Thymus (tissue), 11 donors: Measurements from ENCODE around the gene DNM2. TPM values are rescaled to one million over a fixed set of nuclear protein-coding genes. Genes with fewer than 3 reads are reported as not detected.
"Not testable (repeated sequence)": the region's sequence is repeated elsewhere in the genome, so short reads cannot be mapped to it uniquely, and the experiment has no call there.

ENCODE experiments used
- DNase-seq, 9 donors: peaks; one replicate each; pipeline ENCODE4 v3.0.0-alpha.2; 2013; ENCODE audit warnings: low spot score in 9 of 9, low read depth in 6 of 9, missing footprints in 1 of 9
- H3K27ac ChIP-seq, 2 donors: one replicate each; pipeline ENCODE4 v1.5.1; 2013; ENCODE audit warnings: control low read depth in 1 of 2, low read depth in 1 of 2, low read length in 1 of 2, mild to moderate bottlenecking in 1 of 2, moderate library complexity in 1 of 2
- H3K27me3 ChIP-seq, 2 donors: one replicate each; pipeline ENCODE4 v1.5.1; 2013; ENCODE audit warnings: low read length in 1 of 2; ENCODE audit not compliant: control insufficient read depth in 2 of 2, insufficient read depth in 1 of 2
- H3K36me3 ChIP-seq, 2 donors: one replicate each; pipeline ENCODE4 v1.5.1; 2013; ENCODE audit warnings: low read length in 1 of 2, mild to moderate bottlenecking in 1 of 2, moderate library complexity in 1 of 2; ENCODE audit not compliant: control insufficient read depth in 2 of 2, insufficient read depth in 2 of 2
- H3K4me1 ChIP-seq, 2 donors: one replicate each; pipeline ENCODE4 v1.5.1; 2013; ENCODE audit warnings: low read length in 2 of 2; ENCODE audit not compliant: control insufficient read depth in 2 of 2, insufficient read depth in 2 of 2
- H3K4me3 ChIP-seq, 2 donors: one replicate each; pipeline ENCODE4 v1.5.1; 2013; ENCODE audit warnings: low read length in 2 of 2, control low read depth in 1 of 2, mild to moderate bottlenecking in 1 of 2
- H3K9me3 ChIP-seq, 2 donors: one replicate each; pipeline ENCODE4 v1.5.1; 2013; ENCODE audit warnings: low read length in 1 of 2, mild to moderate bottlenecking in 1 of 2; ENCODE audit not compliant: control insufficient read depth in 2 of 2, insufficient read depth in 1 of 2
- WGBS: extraction: QIAGEN DNeasy Blood & Tissue Kit; methylation state at CpG from one replicate; pipeline ENCODE4 v1.1.7; 2013; 5-methylcytosine and 5-hydroxymethylcytosine counted together
- polyA plus RNA-seq: library from polyadenylated mRNA; stranded (reverse); fragments of 200-250 nt; gene quantifications from one replicate; pipeline ENCODE4 v1.2.3, GENCODE V29; 2013
- total RNA-seq: library from RNA; stranded (reverse); fragments of 120-200 nt; gene quantifications from one replicate; pipeline ENCODE4 v1.2.4, GENCODE V29; 2013
- donor health status: healthy.

DNM2 gene
- total and polyA plus RNA-seq, 2 donors = 49.0 to 102 TPM

DNA sequence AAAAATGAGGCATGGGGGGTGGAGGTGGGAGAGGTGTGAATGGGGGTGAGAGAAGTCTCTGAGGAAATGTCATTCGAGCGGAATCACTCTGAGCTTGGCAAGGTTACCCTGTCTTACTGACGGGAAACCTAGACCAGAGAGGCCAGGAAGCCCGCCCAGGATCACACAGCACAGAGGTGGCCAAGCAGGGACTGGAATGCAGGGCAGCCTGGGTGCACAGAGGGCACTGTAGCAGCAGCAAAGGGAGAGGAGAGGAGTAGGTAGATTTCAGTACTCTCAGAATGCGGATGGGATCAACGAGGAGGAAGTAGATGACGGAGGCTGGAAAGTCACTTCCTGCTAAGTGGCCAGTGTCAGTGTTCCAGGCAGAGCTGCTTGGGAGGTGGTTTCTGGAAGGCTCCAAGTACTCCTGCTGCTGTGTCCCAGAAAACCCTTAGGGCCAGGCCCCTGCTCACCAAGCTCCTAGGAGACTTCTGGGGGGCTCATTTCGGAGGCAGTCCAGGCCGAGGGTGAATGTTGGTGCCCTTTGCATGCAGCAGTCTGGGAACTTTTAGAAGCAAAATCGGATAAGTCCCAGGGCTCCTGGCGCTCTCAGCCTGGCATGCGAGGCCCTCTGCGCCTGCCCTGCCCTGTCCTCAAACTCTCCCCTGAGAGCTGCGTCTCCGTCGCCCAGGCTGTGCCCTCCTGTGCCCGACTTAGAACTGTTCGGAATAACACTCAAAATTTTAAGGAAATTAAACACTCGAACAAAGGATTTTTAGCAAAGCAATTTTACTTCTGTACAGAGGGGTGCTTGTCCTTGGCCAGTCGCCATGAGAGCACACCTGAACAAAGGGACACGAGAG lies 33.5 kb downstream of the DNM2 start:
- H3K4me3 ChIP-seq = no peak overlapping the region

DNA sequence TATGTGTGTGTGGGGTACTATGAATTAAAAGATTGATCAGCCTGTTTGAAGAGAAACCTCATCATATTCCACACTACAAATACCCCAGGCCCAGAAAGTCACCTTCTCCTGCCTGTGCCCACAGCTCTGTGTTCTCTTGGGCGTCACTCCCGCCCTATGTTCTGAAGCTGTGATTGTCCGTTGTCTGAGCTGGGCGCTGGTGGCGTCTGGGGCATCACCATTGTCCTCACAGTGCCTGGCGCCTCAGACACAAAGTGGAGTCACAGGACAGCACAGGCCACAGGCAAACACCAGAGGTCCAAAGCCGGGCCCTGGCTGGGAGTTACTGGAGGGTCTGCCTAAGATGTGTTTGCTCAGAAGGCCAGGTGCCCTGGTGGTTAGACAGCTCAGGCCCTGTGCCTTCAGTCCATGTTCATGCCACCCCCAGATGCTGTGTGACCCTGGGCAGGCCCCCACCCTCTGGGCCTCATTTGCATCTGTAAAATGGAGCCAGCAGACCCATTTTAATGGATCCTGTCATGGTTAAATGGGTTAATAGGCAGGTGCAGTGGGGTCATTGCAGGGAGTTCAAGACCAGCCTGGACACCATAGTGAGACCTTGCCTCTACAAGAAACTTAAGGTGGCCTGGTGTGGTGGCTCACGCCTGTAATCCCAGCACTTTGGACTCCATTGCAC lies 34.5 kb downstream of the DNM2 start:
- no peak overlapping the region for H3K27ac ChIP-seq
- no peaks in the 10 kb centered on the region for H3K27me3 ChIP-seq
- WGBS = over 99% methylated on average over 8 of the region's 8 CpGs
- peaks cover 0 to 10% of the 10 kb centered on the region in 2 donors for H3K9me3 ChIP-seq
- no peak for DNase-seq
- H3K4me1 ChIP-seq = peaks cover 12 to 59% of the 10 kb centered on the region in 2 donors
- H3K4me3 ChIP-seq = no peak overlapping the region
- H3K36me3 ChIP-seq = peaks cover 0 to 8% of the 10 kb centered on the region in 2 donors

More for the DNA sequence above, 33.5 kb downstream of the DNM2 start:
- Histone ChIP-seq H3K9me3 (peaks cover 0 to 10% of the 10 kb centered on the region in 2 donors), H3K36me3 (peaks cover 0 to 2% of the 10 kb centered on the region in 2 donors), H3K27me3 (no peaks in the 10 kb centered on the region), H3K4me1 (peaks cover 10 to 52% of the 10 kb centered on the region in 2 donors), H3K27ac (peak overlapping the region in 1 of 2 donors; percentile 46)
- 93% methylated on average over 21 of the region's 21 CpGs for WGBS
- no peak for DNase-seq

DNA sequence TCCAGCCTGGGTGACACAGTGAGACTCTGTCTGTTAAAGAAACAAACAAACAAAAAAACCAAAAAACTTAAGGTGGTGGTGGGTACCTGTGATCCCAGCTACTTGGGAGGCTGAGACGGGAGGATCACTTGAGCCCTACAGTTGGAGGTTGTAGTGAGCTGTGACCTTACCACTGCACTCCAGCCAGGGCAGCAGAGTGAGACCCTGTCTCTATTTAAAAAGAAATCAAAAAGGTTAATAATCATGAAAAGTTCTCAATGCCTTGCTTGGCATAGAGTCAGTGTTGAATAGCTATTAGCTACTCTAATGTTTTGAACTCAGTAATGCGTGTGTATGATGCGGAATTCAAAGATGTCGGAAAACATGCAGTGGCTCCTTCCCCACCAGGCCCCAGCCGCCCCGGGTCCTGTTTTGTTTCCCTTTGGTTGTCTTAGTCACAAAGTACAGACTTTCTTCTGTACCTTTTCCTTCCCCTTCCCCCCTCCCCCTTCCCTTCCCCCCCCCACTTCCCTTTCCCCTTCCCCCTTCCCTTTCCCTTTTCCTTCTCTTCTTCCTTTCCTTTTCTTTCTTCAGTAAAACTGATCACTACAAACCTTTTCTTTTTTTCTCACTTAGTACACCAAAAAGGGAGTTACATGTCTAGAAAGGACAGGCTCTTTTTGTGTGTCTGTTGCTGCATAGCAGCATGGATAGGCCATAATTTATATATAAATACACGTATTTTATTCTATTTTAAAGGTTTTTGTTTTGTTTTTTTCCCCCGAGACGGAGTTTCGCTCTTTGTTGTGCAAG lies 35.2 kb downstream of the DNM2 start:
- Histone ChIP-seq H3K27ac (no peak overlapping the region), H3K4me3 (no peak overlapping the region), H3K9me3 (peaks cover 0 to 12% of the 10 kb centered on the region in 2 donors), H3K36me3 (peaks cover 0 to 9% of the 10 kb centered on the region in 2 donors), H3K4me1 (peaks cover 12 to 65% of the 10 kb centered on the region in 2 donors), H3K27me3 (no peaks in the 10 kb centered on the region)
- DNase-seq = no peak
- 94% methylated on average over 10 of the region's 10 CpGs for WGBS

DNA sequence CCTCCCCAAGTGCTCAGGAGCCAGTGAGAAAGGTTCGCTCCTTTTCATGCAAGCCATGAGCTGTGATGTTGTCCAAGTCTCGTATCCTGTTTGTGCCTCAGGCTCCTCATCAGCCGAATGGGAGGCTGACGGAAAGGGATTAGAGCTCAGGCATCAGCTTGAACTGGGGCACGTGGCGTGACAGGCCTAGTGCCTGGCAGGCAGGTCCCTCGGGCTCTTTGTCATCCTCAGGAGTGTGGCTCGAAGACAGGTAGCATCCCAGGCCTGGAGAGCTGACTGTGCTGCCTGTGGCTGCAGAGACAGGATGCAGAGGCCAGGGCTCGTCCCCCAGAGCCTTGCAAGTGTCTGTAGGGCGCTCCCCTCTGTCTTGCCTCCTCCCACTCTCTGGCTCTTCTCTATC lies 38.5 kb downstream of the DNM2 start:
- Histone ChIP-seq H3K9me3 (peaks cover 0 to 18% of the 10 kb centered on the region in 2 donors), H3K27ac (peak overlapping the region in 1 of 2 donors; percentile 11), H3K4me1 (peaks cover 23 to 77% of the 10 kb centered on the region in 2 donors), H3K36me3 (peaks cover 5 to 19% of the 10 kb centered on the region in 2 donors), H3K4me3 (no peak overlapping the region), H3K27me3 (no peaks in the 10 kb centered on the region)
- DNase-seq = no peak
- WGBS = 87% methylated on average over 10 of the region's 10 CpGs

DNA sequence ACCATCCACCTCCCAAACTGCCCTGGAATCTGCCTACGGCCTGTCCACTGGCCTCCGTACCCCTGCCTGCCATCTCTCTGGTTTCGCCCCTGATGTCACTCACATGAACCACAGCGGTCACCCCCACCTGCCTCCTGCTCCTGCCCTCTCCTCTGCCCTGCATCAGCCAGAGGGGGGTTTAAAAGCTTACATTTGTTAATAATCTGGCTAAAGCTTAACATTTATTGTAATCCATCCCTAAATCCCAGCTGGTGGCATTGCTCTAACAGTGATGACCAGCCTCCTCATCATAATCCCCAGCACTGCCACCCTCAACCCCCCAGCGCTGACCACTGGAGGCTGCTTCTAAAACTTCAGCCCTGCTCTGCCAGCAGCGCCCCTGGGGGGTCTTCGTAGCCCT lies 38.9 kb downstream of the DNM2 start:
- no peak overlapping the region for H3K27ac ChIP-seq
- 99% methylated on average over 7 of the region's 7 CpGs for WGBS
- H3K27me3 ChIP-seq = no peaks in the 10 kb centered on the region
- peaks cover 9 to 21% of the 10 kb centered on the region in 2 donors for H3K36me3 ChIP-seq
- no peak for DNase-seq
- H3K4me1 ChIP-seq = peaks cover 23 to 79% of the 10 kb centered on the region in 2 donors
- H3K9me3 ChIP-seq = peaks cover 0 to 20% of the 10 kb centered on the region in 2 donors
- no peak overlapping the region for H3K4me3 ChIP-seq

DNA sequence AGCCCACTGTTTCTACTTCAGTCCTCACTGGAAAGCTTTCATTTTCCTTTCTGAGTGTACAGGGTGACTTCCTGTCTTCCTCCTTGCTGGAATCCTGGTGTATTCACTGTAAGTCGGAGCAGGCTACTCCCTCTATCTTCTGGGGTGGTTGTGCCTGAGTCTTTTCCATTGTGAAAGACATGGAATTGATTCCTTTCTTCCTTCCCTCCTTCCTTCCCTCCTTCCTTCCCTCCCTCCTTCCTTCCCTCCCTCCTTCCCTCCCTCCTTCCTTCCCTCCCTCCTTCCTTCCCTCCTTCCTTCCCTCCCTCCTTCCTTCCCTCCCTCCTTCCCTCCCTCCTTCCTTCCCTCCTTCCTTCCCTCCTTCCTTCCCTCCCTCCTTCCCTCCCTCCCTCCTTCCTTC lies 40.2 kb downstream of the DNM2 start:
- peaks cover 26 to 83% of the 10 kb centered on the region in 2 donors for H3K4me1 ChIP-seq
- H3K4me3 ChIP-seq, H3K27me3 ChIP-seq, DNase-seq: not testable (repeated sequence)
- H3K36me3 ChIP-seq = peaks cover 17 to 32% of the 10 kb centered on the region in 2 donors
- WGBS = 94% methylated on average over 1 of the region's 1 CpG
- H3K9me3 ChIP-seq = peaks cover 0 to 22% of the 10 kb centered on the region in 2 donors
- peak overlapping the region in 1 of 2 donors; percentile 27 for H3K27ac ChIP-seq

DNA sequence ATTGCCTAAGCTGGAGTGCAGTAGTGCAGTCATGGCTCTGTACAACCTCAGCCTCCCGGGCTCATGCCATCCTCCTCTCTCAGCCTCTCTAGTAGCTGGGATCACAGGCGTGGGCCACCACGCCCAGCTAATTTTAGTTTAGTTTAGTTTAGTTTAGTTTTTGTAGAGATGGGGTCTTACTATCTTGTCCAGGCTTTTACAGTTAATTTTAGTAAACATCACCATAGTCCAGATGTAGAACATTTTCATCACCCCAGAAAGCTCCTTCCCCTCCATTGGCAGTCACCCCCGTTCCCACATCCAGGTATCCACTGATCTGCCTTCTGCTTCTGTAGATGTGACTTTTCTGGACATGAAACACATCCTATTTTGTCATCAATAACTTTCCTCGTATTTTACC lies 41.1 kb downstream of the DNM2 start:
- Histone ChIP-seq H3K9me3 (peaks cover 0 to 22% of the 10 kb centered on the region in 2 donors), H3K27me3 (no peaks in the 10 kb centered on the region), H3K4me1 (peaks cover 31 to 87% of the 10 kb centered on the region in 2 donors), H3K27ac (peak overlapping the region; percentile 95 to 97), H3K4me3 (peak overlapping the region; percentile 58 to 60), H3K36me3 (peaks cover 24 to 32% of the 10 kb centered on the region in 2 donors)
- WGBS = 82% methylated on average over 5 of the region's 5 CpGs
- DNase-seq = no peak

DNA sequence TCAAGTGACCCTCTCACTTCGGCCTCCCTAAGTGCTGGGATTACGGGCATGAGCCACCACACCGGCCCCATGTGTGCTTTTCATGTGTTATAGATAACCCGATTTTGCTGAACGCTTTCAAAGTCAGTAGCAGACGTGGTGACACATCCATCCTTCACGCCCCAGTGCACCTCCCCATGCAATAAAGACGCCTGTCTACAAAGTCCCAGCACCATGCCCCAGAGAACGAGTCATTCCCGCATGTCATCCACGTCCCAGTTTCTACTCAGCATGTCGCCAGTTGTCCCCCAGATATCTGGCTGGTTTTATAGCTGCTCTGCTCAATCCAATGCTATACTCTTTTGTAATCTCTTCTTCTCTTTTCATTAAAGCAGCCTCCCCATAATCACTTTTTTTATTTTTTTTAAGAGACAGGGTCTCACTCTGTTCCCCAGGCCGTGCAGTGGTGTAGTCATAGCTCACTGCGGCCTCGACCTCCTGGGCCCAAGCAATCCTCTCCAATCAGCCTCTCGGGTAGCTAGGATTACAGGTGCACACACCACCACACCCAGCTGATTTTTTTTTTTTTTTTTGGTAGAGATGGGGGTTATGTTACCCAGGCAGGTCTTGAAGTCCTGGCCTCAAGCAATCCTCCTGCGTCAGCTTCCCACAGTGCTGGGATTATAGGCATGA lies 42.5 kb downstream of the DNM2 start:
- no peak overlapping the region for H3K4me3 ChIP-seq
- DNase-seq = peak in 1 of 9 donors; percentile 32
- WGBS = 82% methylated on average over 17 of the region's 17 CpGs
- H3K4me1 ChIP-seq = peaks cover 31 to 74% of the 10 kb centered on the region in 2 donors
- no peaks in the 10 kb centered on the region for H3K27me3 ChIP-seq
- peaks cover 27 to 42% of the 10 kb centered on the region in 2 donors for H3K36me3 ChIP-seq
- H3K27ac ChIP-seq = peak overlapping the region; percentile 89 to 97
- peaks cover 0 to 20% of the 10 kb centered on the region in 2 donors for H3K9me3 ChIP-seq
